H1 (cell line): ENCODE measurements around the gene RFXANK. TPM values are rescaled to one million over a fixed set of nuclear protein-coding genes. Genes with fewer than 3 reads are reported as not detected.

Experiments used
- EZH2 ChIP-seq: fragments of 200-600 bp; sonication (generic); IDR thresholded peaks from 2 replicates; pipeline ENCODE4 v1.7.1; 2012; ENCODE audit warnings: low read depth, mild to moderate bottlenecking, moderate library complexity, low read length, inconsistent platforms; ENCODE audit not compliant: severe bottlenecking
- SIRT6 ChIP-seq: IDR thresholded peaks from one replicate; pipeline ENCODE4 v1.7.1; 2012; ENCODE audit warnings: low read length, inconsistent platforms
- YY1 ChIP-seq: IDR thresholded peaks from 2 replicates; pipeline ENCODE4 v1.6.1; 2011; ENCODE audit warnings: low read depth, mild to moderate bottlenecking, low read length
- polyA plus RNA-seq, 7 experiments: library from polyadenylated mRNA; depleted of rRNA in 3 of 7; stranded (reverse) in 5 of 7; unstranded in 2 of 7; fragments of >200 nt in 5 of 7; fragments of 200-250 nt in 2 of 7; gene quantifications; 1 replicate in 5 of 7; 2 replicates in 1 of 7; 4 replicates in 1 of 7; pipeline versions ENCODE4 v1.2.1 to v1.2.3, GENCODE V29; 2011 to 2013; ENCODE audit warnings: missing spikeins in 2 of 7, mixed read lengths in 2 of 7
- total RNA-seq: library from RNA; stranded (reverse); fragmentation: NEBNext Ultra II Directional; extraction: Animal tissue kit (Norgen Biotek cat#: 25700); gene quantifications from 2 replicates; pipeline ENCODE4 v1.2.1, GENCODE V29; 2021

Gene RFXANK
- total and polyA plus RNA-seq, 2 of the 8 experiments (the other 6 are each of a cell fraction or from before 2014, with no cell fraction given): 72.9 to 87.5 TPM

DNA sequence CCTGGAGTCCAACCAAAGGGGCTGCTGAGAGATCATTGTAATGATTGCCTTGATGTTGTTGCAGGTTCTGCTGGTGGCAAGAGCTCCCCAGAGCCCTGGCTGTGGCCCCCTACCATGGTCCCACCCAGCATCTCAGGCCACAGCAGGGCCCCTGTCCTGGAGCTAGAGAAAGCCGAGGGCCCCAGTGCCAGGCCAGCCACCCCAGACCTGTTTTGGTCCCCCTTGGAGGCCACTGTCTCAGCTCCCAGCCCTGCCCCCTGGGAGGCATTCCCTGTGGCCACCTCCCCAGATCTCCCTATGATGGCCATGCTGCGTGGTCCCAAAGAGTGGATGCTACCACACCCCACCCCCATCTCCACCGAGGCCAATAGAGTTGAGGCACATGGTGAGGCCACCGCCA lies 35.2 kb downstream of the RFXANK start (continued):
- no peak for TF ChIP-seq SIRT6
- TF ChIP-seq YY1: no peak
- TF ChIP-seq EZH2: no peak
